ENCODE results near the gene EPYC.

DNA sequence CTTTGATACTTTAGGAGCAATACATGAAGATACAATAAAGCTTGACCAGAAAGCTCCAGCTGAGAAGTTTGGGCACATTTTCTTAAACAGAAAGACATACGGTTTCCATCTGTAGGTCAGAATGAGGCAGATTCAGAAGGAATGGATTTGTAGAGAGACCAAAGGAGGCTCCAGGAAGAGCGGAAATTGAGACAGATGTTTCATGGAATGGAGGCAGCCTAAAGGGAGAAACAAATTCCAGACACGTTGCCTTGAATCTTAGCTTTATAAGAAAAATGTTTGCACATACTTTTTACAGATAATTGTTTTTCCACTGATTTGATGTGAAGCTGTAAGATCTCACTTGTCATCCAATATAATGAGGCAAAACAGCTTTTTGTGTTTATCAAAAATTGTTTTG, 24.8 kb downstream of the EPYC start:
- TF ChIP-seq, protein P1, sequence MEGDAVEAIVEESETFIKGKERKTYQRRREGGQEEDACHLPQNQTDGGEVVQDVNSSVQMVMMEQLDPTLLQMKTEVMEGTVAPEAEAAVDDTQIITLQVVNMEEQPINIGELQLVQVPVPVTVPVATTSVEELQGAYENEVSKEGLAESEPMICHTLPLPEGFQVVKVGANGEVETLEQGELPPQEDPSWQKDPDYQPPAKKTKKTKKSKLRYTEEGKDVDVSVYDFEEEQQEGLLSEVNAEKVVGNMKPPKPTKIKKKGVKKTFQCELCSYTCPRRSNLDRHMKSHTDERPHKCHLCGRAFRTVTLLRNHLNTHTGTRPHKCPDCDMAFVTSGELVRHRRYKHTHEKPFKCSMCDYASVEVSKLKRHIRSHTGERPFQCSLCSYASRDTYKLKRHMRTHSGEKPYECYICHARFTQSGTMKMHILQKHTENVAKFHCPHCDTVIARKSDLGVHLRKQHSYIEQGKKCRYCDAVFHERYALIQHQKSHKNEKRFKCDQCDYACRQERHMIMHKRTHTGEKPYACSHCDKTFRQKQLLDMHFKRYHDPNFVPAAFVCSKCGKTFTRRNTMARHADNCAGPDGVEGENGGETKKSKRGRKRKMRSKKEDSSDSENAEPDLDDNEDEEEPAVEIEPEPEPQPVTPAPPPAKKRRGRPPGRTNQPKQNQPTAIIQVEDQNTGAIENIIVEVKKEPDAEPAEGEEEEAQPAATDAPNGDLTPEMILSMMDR (IDR thresholded peaks at IDR 0.05; ENCODE audit: insufficient read depth, low read depth, low read length) = no peak
- TF ChIP-seq EZH2 (IDR thresholded peaks at IDR 0.05; ENCODE audit: insufficient read depth, low read length) = no peak
